Neural crest cell (in vitro differentiated cells): ENCODE results near the gene CLTCL1. TPM values are rescaled to one million over a fixed set of nuclear protein-coding genes. Genes with fewer than 3 reads are reported as not detected.

ENCODE experiments used
- DNase-seq: peaks from one replicate; pipeline ENCODE4 v3.0.0; 2021; ENCODE audit warnings: low read depth, mixed read lengths, low spot score
- H3K27ac Mint-ChIP-seq: one replicate; pipeline ENCODE4 v1.8.0; 2021; ENCODE audit warnings: mild to moderate bottlenecking, mixed read lengths; ENCODE audit not compliant: unreplicated experiment
- H3K27me3 Mint-ChIP-seq: 2 replicates; pipeline ENCODE4 v1.8.0; 2021; ENCODE audit warnings: low read depth, mild to moderate bottlenecking, mixed read lengths
- H3K36me3 Mint-ChIP-seq: 2 replicates; pipeline ENCODE4 v1.8.0; 2021; ENCODE audit warnings: low read depth, mild to moderate bottlenecking, mixed read lengths
- H3K4me1 Mint-ChIP-seq: 2 replicates; pipeline ENCODE4 v1.8.0; 2021; ENCODE audit warnings: mixed read lengths
- H3K4me3 Mint-ChIP-seq: one replicate; pipeline ENCODE4 v1.8.0; 2021; ENCODE audit warnings: mild to moderate bottlenecking, mixed read lengths
- H3K9me3 Mint-ChIP-seq: 2 replicates; pipeline ENCODE4 v1.8.0; 2021; ENCODE audit warnings: mixed read lengths
- total RNA-seq: library from RNA; stranded (reverse); gene quantifications from 2 replicates; pipeline ENCODE4 v1.2.1, GENCODE V29; 2021
- TF ChIP-seq, protein P1 (sequence below): fragments of 200-600 bp; sonication (generic); conservative IDR thresholded peaks from 2 replicates; pipeline ENCODE4 v1.5.0; 2021; ENCODE audit warnings: antibody characterized with exemption, mild to moderate bottlenecking

Gene CLTCL1
- total RNA-seq, 1 donor from 2014 or later, result 7.2 TPM

DNA sequence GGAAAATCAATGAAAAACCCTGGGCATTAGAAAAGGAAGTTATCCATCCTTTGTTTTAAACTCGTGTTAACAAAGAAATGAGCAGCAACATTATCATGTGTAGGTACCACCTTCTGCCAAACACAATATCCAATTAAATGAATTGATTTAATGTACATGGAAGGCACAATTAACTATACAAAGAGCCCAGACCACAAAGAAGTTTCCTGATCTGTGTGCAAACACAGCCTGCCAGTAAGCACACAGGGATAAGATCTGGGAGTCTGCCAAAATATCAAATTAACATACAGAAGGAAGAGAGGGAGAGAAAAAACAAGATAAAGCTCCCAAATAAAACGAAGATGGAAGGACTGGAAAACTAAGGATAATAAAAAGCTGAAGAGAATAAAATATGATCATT is 58.9 kb downstream of the CLTCL1 start:
- TF ChIP-seq, protein P1, sequence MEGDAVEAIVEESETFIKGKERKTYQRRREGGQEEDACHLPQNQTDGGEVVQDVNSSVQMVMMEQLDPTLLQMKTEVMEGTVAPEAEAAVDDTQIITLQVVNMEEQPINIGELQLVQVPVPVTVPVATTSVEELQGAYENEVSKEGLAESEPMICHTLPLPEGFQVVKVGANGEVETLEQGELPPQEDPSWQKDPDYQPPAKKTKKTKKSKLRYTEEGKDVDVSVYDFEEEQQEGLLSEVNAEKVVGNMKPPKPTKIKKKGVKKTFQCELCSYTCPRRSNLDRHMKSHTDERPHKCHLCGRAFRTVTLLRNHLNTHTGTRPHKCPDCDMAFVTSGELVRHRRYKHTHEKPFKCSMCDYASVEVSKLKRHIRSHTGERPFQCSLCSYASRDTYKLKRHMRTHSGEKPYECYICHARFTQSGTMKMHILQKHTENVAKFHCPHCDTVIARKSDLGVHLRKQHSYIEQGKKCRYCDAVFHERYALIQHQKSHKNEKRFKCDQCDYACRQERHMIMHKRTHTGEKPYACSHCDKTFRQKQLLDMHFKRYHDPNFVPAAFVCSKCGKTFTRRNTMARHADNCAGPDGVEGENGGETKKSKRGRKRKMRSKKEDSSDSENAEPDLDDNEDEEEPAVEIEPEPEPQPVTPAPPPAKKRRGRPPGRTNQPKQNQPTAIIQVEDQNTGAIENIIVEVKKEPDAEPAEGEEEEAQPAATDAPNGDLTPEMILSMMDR, result no peak
- DNase-seq, result no peak
- Mint-ChIP-seq H3K4me1 (no peaks in the 10 kb centered on the region), H3K27ac (no peak overlapping the region), H3K27me3 (no peaks in the 10 kb centered on the region), H3K36me3 (peaks cover 6% of the 10 kb centered on the region), H3K9me3 (no peaks in the 10 kb centered on the region), H3K4me3 (no peak overlapping the region)

DNA sequence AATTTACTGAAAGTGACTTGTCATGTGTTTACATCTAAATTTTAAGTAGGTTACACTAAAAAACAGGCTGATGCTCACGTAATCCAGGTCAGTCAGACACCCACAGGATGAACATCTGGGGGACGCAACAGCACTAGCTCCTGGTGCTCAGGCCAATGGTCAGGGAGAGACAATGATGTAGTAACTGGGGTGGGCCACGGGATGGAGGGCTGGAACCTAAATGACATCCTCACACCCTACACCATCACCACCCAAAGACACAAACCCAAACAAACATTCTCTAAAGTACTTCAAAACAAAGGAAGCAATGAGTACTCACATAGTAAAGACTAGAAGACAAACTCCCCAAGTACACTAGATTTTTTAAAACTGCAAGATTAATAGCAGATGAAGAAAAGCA is 59.5 kb downstream of the CLTCL1 start:
- Mint-ChIP-seq H3K27ac (no peak overlapping the region), H3K4me1 (no peaks in the 10 kb centered on the region), H3K9me3 (no peaks in the 10 kb centered on the region), H3K36me3 (peaks cover 6% of the 10 kb centered on the region), H3K27me3 (no peaks in the 10 kb centered on the region), H3K4me3 (no peak overlapping the region)
- no peak for DNase-seq
- TF ChIP-seq, protein P1, result no peak

DNA sequence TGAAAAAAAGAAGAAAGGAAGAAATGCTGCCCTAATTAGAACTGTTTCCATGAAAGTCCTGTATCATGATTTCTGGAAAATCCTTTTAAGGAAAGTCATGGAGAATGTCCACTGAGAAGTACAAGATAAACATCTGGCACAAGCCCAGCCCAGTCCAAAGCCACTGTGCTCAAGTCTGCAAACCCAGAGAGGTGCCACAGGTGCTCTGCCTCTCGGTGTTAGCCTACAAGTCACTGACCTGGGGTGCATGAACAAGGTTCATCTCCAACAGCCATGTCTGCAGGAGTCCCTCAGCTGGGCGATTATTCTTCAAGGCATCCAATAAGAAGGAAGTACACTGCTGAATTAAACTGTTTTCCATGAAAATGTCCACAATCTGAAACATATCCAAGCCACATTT is 61.9 kb downstream of the CLTCL1 start:
- Mint-ChIP-seq H3K36me3 (peaks cover 6% of the 10 kb centered on the region), H3K4me1 (no peaks in the 10 kb centered on the region), H3K27me3 (no peaks in the 10 kb centered on the region), H3K4me3 (no peak overlapping the region), H3K27ac (no peak overlapping the region), H3K9me3 (no peaks in the 10 kb centered on the region)
- TF ChIP-seq, protein P1, result no peak
- no peak for DNase-seq

DNA sequence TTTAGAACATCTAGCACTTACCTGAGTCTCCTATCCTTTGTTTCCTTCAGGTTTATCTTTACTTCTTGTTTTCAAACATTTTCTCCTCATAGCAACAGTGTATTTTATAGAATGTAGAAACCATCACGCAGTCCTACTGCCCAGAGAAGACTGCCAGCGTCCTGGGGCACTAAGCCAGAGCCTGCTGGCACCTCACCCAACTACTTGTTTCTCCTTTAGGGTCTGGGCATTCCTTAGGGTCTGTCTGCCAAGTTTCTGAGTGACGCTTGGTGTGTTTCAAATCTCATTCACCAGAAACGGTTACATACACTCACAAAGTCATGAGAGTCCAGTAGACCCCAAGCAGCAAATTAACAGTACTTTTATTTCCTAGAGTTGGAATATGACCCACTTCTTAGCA is 63.3 kb downstream of the CLTCL1 start:
- H3K4me3 Mint-ChIP-seq, result no peak overlapping the region
- no peak for DNase-seq
- TF ChIP-seq, protein P1, result no peak
- H3K9me3 Mint-ChIP-seq, result no peaks in the 10 kb centered on the region
- H3K27me3 Mint-ChIP-seq, result no peaks in the 10 kb centered on the region
- H3K36me3 Mint-ChIP-seq, result peaks cover 2% of the 10 kb centered on the region
- no peaks in the 10 kb centered on the region for H3K4me1 Mint-ChIP-seq
- H3K27ac Mint-ChIP-seq, result no peak overlapping the region

DNA sequence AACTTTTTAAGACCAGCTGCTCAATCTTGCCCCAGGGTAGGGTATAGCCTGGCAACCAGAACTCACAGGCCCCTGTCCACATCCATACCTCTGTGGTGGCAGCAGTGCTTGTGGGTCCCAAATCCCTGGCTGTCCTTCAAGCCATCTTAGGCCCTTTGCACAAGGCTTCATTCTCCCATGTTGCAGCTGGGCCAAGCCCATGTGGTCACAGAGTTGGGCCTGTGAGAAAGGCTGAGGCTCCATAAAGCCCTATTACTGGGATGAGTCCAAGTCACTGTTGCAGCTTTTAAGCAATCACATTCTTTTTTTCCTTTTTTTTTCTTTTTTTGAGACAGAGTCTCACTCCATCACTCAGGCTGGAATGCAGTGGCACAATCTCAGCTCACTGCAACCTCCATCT is 65.1 kb downstream of the CLTCL1 start:
- no peak overlapping the region for H3K4me3 Mint-ChIP-seq
- no peak for DNase-seq
- no peaks in the 10 kb centered on the region for H3K9me3 Mint-ChIP-seq
- TF ChIP-seq, protein P1, result no peak
- peaks cover 5% of the 10 kb centered on the region for H3K36me3 Mint-ChIP-seq
- no peaks in the 10 kb centered on the region for H3K27me3 Mint-ChIP-seq
- H3K27ac Mint-ChIP-seq, result no peak overlapping the region
- no peaks in the 10 kb centered on the region for H3K4me1 Mint-ChIP-seq

DNA sequence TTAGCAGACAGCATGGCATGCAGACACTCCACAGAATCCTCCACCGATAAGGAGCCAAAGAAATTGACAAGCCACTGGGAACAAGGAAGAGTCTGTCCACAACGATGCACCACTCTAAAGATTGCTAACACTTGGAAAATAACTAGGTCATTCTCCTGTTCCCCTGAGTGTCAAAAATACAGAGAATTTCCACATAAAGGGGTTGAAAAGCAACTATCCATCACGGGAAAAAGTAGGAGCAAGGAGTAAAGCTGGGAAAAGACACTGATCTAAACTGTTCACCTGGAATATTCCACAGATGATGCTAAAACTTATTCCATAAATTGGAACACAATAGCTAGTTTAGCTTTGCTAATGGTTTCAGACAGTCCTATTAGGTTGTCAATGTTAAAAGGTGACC is 66.0 kb downstream of the CLTCL1 start:
- no peak overlapping the region for H3K4me3 Mint-ChIP-seq
- no peak for DNase-seq
- H3K9me3 Mint-ChIP-seq, result no peaks in the 10 kb centered on the region
- no peak overlapping the region for H3K27ac Mint-ChIP-seq
- no peaks in the 10 kb centered on the region for H3K27me3 Mint-ChIP-seq
- TF ChIP-seq, protein P1, result no peak
- H3K36me3 Mint-ChIP-seq, result peaks cover 9% of the 10 kb centered on the region
- no peaks in the 10 kb centered on the region for H3K4me1 Mint-ChIP-seq
